T-helper 1 cell (primary cell): ENCODE measurements around the gene TREM2.
"Not testable (repeated sequence)": the region's sequence is repeated elsewhere in the genome, so short reads cannot be mapped to it uniquely, and the experiment has no call there.

ENCODE experiments used
- DNase-seq, 5 donors: peaks; one replicate each; pipeline ENCODE4 v3.0.0-alpha.2; 2012 to 2020

Gene TREM2

DNA sequence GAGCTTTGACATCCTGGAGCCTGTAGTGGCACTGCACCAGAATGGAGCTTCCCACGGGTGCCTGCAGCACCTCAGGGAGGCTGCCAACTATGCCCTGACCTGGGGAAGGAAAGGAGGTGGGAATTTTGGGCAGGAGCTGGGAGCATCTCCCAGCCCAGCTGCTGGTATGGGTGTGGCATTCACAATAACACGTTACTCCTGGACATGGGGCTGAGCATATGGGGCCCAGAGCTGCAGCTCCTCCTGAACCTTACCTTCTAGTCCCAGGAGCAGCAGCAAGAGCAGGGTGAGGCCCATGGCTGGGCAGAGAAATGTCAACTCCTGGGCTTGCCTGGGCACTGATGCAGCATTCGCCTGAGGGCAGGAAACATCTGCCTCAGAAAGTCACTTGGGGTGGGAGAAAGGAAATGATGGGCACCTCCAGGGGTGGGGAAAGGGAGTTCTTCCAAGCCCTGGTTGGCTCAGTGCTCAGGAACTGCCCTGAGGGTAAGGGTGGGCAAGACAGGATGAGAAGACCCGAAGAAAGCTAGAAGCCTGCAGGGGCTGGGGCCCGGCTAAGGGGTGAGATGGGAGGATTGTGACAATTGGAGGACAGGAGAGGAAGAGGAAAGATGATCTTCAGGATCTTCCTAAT, 8.8 kb downstream of the TREM2 start, which contains the start of gene TREML1:
Gene TREML1, minus strand, starts transcription at position 356 of the 634 bp plus-strand sequence. Its CDS starts 59 bp downstream, at position 297.
- DNase-seq = no peak

DNA sequence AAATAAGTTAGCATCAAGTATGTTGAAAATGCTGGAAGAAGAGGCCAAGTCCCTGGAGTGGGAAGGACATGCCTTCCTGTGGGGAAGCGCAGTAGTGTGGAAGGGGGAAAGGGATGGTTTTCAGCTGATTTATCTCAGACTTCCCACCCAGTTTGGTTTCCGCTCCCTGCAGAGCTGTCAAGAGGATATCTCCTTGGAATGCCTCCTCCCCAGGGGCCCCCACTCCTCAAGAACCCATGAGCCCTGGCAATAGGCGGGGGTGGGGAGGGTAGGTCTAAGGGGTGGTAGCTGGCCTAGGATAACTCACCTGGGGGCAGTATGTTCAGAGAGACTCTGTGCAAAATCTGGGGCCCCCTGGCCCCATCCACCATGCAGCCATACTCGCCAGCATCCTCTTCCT, 9.5 kb downstream of the TREM2 start:
- no peak for DNase-seq

DNA sequence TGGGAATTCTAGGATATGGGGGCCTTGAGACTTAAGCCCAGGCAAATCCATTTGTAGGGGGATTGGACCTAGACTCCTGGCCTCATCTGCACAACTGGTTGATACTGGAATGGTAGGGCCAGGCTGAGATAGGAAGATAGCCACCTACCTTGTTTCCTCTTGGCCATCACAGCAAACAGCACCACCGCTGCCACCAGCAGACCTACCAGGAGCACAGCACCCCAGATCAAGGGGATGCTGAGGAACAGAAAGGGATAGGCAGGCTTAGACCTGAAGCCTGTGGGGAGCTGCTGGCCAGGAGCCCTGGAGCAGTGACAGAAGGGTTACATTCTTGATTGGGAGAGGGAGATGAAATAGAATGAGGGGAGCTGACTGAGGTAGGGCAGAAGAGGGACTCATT, 12.2 kb downstream of the TREM2 start:
- no peak for DNase-seq

DNA sequence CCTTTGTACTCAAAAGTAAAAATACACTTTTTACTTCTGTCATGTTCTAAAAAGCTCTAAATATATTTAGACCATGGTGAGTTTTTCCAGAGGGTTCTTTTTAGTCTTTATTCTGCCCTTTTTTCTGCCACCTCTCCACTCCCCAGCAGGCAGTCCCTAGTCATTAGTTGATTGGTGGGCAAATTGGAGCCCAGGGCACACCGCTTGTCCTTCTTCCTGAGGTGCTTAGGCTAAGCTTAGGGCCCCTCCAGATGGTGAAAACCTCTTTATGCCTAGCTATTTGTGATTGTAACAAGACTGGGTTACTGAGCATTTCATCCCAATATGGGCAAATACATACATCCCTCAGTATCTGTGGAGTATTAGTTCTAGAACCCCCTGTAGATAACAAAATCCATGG, 15.0 kb downstream of the TREM2 start:
- no peak for DNase-seq

DNA sequence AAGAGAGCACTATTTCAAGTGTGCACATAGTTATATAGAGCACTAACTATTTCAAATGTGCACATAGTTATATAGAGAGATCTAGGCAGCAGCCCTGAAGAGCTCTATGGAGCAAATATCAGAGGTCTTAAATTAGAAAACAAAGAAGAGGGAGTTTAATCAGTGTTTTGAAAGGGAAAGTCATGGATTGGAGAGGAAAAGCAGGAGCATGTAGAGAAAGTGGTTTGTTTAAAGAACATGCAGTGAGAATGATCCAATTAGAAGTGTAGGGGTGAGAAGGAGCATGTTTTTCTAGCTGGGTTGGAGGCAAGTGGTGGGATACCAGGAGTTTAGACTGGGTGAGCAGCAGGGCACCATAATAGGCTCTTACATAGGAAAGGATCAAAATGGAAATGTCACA, 26.0 kb downstream of the TREM2 start:
- no peak for DNase-seq

DNA sequence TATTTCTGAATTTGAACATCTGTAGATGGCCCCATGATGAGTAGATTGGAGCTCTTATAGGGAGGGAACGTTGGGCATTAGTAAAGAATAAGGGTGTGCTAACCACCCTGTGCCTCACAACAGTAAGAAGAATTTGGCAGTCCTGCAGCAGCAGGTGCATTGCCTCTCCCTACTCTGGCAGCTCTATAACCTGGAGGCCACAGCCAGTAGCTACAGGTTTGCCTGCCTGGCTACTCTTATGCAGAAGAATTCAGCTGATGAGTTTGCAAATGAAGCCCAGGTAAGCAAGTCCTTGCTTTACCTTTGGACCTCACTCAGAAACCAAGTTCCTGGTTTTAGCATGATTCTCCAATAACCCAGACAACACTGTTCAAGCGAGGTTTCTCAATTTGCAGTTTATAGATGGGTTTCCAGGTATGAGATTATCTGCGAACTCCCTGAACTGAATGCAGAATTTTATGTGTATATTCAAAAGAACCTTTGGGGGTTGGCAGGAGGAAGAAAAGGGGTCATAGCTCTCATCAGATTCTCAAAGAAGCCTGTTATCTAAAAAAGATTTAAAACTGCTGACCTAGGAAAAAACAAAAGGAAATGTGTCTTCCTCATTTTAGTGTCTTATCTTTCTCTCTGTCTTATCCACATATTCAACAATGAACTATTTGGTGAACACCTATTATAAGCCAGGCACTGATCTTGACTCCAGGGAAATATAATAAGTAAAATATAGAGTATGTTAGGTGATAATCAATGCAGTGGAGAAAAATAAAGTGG, 27.7 kb downstream of the TREM2 start:
- no peak for DNase-seq

DNA sequence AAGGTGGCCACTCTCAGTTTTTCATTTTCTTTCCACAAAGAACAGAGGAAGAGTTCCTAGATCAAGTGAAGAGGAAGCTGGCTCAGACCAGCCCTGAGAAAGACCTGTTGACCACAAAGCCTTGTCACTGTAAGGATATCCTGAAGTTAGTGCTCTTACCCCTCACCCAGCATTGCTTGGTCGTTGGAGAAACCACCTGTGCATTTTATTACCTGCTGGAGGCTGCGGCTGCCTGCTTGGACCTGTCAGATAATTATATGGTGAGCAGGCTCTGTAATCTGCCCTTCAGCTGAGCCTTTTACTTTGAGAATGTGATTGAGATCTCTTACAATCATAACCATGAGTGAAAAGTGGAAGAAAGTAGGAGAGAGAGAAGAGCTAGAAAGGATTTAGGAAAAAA, 30.7 kb downstream of the TREM2 start:
- no peak for DNase-seq

DNA sequence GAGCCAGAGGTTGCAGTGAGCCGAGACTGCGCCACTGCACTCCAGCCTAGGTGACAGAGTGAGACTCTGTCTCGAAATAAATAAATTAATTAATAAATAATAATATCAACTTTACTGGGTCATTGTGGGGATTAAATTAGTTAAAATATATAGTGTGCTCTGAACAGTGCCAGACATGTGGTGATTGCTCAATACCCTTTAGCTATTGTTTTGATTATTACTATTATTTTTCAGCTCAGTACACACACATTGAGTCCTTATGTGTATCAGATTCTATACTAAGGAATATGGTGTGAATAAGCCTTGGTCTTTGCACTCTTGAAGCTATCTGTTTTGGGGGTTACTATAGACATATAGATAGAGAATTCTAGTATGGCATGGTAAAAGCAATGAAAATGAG, 37.6 kb downstream of the TREM2 start:
- DNase-seq = no peak

DNA sequence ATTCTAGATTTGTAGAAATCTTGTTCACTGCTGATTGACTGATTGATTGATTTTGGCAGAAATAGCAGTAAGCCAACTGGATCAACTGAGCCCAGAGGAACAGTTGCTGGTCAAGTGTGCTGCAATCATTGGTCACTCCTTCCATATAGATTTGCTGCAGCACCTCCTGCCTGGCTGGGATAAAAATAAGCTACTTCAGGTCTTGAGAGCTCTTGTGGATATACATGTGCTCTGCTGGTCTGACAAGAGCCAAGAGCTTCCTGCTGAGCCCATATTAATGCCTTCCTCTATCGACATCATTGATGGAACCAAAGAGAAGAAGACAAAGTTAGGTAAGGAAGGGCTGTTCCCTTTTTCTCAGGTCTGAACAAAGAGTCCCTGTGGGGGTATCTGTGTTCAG, 40.0 kb downstream of the TREM2 start:
- DNase-seq = no peak

DNA sequence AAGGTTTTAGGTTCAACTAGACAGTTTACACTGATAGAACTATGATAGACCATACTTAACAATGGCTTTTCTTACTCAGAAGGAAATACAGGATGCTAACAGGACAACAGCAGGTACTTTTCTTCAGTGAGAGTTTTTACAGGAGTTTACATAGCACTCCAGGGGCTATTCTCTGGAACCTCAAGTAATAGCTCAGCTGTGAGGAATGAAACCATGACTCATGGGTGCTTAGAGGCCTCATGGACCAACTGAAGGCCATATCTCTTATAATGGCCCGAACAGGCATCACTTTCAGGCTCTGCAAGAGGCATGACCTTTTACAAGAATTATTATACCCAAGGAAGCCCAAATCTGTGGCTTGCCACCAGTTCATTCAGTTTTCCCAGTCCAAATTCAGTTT, 40.5 kb downstream of the TREM2 start:
- no peak for DNase-seq

DNA sequence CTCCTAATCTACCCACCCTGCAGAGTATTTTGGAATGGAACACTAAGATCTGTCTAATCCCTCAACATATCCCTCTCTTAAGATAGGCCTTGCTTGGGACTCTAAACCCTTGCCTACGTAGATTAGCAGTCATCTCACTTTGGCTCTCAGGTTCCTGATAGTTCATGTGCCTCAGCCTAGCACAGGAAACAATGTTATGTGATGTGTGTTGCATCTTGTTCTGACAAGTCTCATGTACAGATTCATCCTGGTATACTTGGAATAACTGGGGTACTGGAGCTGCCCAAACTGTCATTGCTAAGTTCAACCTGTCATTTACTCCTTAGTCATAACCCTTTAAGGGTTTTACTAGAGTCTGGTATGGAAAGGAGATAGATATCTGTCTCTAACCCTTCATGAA, 42.9 kb downstream of the TREM2 start:
- DNase-seq = no peak

DNA sequence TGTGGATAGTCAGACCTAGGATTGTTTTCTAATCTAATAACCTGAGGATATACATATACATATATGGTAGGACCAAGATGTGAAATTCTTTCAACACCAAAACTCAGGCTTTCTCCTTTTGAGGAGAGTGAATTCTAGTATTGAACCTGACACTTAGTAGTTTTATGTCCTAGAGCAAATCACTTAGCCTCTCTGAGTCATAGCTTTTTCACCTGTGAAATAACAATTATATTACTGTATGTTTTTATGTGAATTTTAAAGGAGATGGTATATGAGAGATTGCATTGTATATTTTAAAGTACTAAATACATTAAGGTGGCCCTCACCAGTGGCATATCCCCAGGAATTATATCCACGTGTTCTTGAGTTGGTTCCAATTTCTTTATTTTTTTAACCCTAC, 43.4 kb downstream of the TREM2 start:
- no peak for DNase-seq

DNA sequence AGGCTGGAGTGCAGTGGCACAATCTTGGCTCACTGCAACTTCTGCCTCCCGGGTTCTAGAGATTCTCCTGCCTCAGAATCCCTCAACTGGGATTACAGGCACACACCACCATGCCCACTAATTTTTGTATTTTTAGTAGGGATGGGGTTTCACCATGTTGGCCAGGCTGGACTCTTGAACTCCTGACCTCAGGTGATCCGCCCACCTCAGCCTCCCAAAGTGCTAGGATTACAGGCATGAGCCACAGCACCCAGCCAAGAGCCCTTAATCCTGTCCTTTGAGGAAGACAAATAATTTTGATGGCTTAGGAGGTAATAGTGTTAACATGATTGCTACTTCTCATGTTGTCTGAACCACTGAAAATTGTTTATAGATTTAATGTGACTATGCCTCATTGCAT, 47.9 kb downstream of the TREM2 start:
- not testable (repeated sequence) for DNase-seq

DNA sequence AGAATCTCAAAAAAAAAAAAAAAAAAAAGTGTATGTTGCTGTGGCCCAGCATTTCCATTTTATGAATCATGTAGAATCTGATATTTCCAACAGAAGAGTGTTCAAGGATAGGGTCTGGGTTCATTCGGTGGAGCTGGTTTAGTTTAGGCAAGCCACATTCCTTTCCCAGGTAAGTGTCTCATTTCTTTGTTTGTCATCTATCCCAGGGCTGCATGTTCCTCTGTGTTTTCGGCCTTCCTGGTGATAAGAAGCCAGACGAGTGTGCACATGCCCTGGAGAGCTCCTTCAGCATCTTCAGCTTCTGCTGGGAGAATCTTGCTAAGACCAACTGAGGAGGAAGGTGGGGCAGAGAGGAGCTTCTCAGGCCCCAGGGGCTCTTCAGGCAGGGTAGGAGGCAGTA, 51.9 kb downstream of the TREM2 start:
- DNase-seq = no peak
